HepG2 (cell line): ENCODE data around the gene WDR86. TPM values are rescaled to one million over a fixed set of nuclear protein-coding genes. Genes with fewer than 3 reads are reported as not detected.

Source experiments
- ATAC-seq: fragments of 200-7000 bp; cut with Tn5 transposase; 3 replicates; pipeline ENCODE4 v1.9.1; 2020; ENCODE audit warnings: mild to moderate bottlenecking, moderate library complexity
- BruUV-seq: library from RNA; stranded (reverse); fragments of 400-500 nt; replicated peaks from 2 replicates; lab custom pipeline; 2021; lab: Mats Ljungman, UMichigan
- CTCF ChIA-PET: fragments of 300-600 bp; formaldehyde crosslinking; extraction: SDS; loops from one replicate; lab custom pipeline; 2021; ENCODE audit warnings: low total read pairs, inconsistent platforms, low intra/inter-chr PET ratio; lab: Yijun Ruan, JAX
- POLR2A ChIA-PET: fragments of 350-600 bp; sonication (Branson Sonifier 250); formaldehyde crosslinking; loops from one replicate; lab custom pipeline; 2020; ENCODE audit warnings: antibody characterized with exemption, inconsistent platforms; lab: Yijun Ruan, JAX
- DNase-seq: peaks from one replicate; pipeline ENCODE4 v3.0.0-alpha.2; 2015; ENCODE audit warnings: low spot score
- FAIRE-seq: peaks from 3 replicates; lab custom pipeline; 2011; peaks lifted over from hg19 to GRCh38; lab: Jason Lieb, UNC
- H2AFZ ChIP-seq: one replicate; pipeline ENCODE4 v1.6.1; 2011; ENCODE audit warnings: low read length, inconsistent platforms
- H3K27ac ChIP-seq: fragments of 300-600 bp; 3 replicates; pipeline ENCODE4 v1.8.0; 2011; ENCODE audit warnings: mixed run types, mild to moderate bottlenecking, mixed read lengths, low read length, inconsistent platforms; ENCODE audit not compliant: insufficient read depth; ENCODE audit errors: extremely low read length
- H3K27me3 ChIP-seq, 2 experiments: fragments of 200-600 bp in 1 of 2; 2 replicates in 1 of 2; 3 replicates in 1 of 2; pipeline versions ENCODE4 v1.6.0 to v1.8.0; 2011; ENCODE audit warnings: low read length in 2 of 2, mild to moderate bottlenecking in 2 of 2, moderate library complexity in 2 of 2, inconsistent platforms in 1 of 2; ENCODE audit not compliant: insufficient read depth in 2 of 2, control insufficient read depth in 1 of 2
- H3K36me3 ChIP-seq, 2 experiments: fragments of 200-600 bp in 1 of 2; replicated peaks in 1 of 2; 2 replicates in 1 of 2; 3 replicates in 1 of 2; pipeline versions ENCODE4 v1.5.1 to v1.8.0; 2011; ENCODE audit warnings: low read length in 2 of 2, inconsistent platforms in 1 of 2; ENCODE audit not compliant: insufficient read depth in 2 of 2, control insufficient read depth in 1 of 2
- H3K4me1 ChIP-seq: 2 replicates; pipeline ENCODE4 v1.5.1; 2012; ENCODE audit warnings: low read length, inconsistent platforms; ENCODE audit not compliant: insufficient read depth
- H3K4me2 ChIP-seq: 2 replicates; pipeline ENCODE4 v1.6.0; 2011; ENCODE audit warnings: low read depth, low read length, inconsistent platforms
- H3K4me3 ChIP-seq, 3 experiments: fragments of 200-600 bp in 1 of 3; sonication (generic), shearing (Covaris generic) in 1 of 3; replicated peaks in 1 of 3; 2 replicates each; pipeline ENCODE4 v1.5.1; 2011 to 2016; ENCODE audit warnings: low read length in 3 of 3, inconsistent platforms in 2 of 3, low read depth in 2 of 3, mild to moderate bottlenecking in 2 of 3, control low read depth in 1 of 3, mixed read lengths in 1 of 3; ENCODE audit not compliant: insufficient read depth in 1 of 3
- H3K79me2 ChIP-seq: one replicate; pipeline ENCODE4 v1.6.1; 2011; ENCODE audit warnings: low read length, inconsistent platforms; ENCODE audit not compliant: insufficient read depth
- H3K9ac ChIP-seq: 2 replicates; pipeline ENCODE4 v1.6.0; 2011; ENCODE audit warnings: mild to moderate bottlenecking, low read depth, low read length, inconsistent platforms; ENCODE audit not compliant: insufficient read depth
- H3K9me3 ChIP-seq: 2 replicates; pipeline ENCODE4 v1.5.1; 2012; ENCODE audit warnings: mild to moderate bottlenecking, low read length
- H4K20me1 ChIP-seq: 2 replicates; pipeline ENCODE4 v1.6.0; 2011; ENCODE audit warnings: inconsistent platforms, mild to moderate bottlenecking, low read length, moderate library complexity; ENCODE audit not compliant: insufficient read depth
- ARNT2 ChIP-seq: sonication (generic); formaldehyde crosslinking; IDR thresholded peaks from 2 replicates; pipeline ENCODE4 v1.8.0; 2022; ENCODE audit warnings: mild to moderate bottlenecking, low read depth, missing genetic modification reagents, moderate library complexity
- CENPT ChIP-seq: sonication (generic); formaldehyde crosslinking; IDR thresholded peaks from 2 replicates; pipeline ENCODE4 v1.8.0; 2022; ENCODE audit warnings: low read depth, mild to moderate bottlenecking, moderate library complexity, missing genetic modification reagents
- ETS1 ChIP-seq: sonication (generic); formaldehyde crosslinking; IDR thresholded peaks from 2 replicates; pipeline ENCODE4 v1.4.0; 2020; ENCODE audit warnings: missing genetic modification reagents
- FOSL1 ChIP-seq: sonication (generic); formaldehyde crosslinking; IDR thresholded peaks from 2 replicates; pipeline ENCODE4 v1.9.0; 2021; ENCODE audit warnings: missing genetic modification reagents, borderline replicate concordance
- MAX ChIP-seq: IDR thresholded peaks from 2 replicates; pipeline ENCODE4 v1.6.1; 2012; ENCODE audit warnings: inconsistent platforms
- TGIF2 ChIP-seq: IDR thresholded peaks from 2 replicates; pipeline ENCODE4 v1.6.1; 2016; ENCODE audit warnings: control low read depth, missing compliant biosample characterization
- ZBTB34 ChIP-seq: sonication (generic); formaldehyde crosslinking; IDR thresholded peaks from 2 replicates; pipeline ENCODE4 v1.8.0; 2022; ENCODE audit warnings: mild to moderate bottlenecking, missing genetic modification reagents
- ZNF276 ChIP-seq: sonication (generic); formaldehyde crosslinking; IDR thresholded peaks from 2 replicates; pipeline ENCODE4 v1.4.0; 2020; ENCODE audit warnings: mild to moderate bottlenecking, low read depth, missing genetic modification reagents
- ZNF784 ChIP-seq: sonication (generic); formaldehyde crosslinking; IDR thresholded peaks from 2 replicates; pipeline ENCODE4 v1.5.1; 2020; ENCODE audit warnings: missing genetic modification reagents, mild to moderate bottlenecking, borderline replicate concordance
- ZNF891 ChIP-seq: sonication (generic); formaldehyde crosslinking; IDR thresholded peaks from 2 replicates; pipeline ENCODE4 v1.5.0; 2020; ENCODE audit warnings: mild to moderate bottlenecking, missing genetic modification reagents
- WGBS: methylation state at CpG from one replicate; pipeline ENCODE4 v1.1.6; 2017; ENCODE audit warnings: low lambda C conversion rate; 5-methylcytosine and 5-hydroxymethylcytosine counted together
- in situ Hi-C: cut with HindIII; loops from 2 replicates; pipeline ENCODE4 v1.10.0; 2017; ENCODE audit warnings: low pct_unique_long_range_greater_than_20kb; ENCODE audit not compliant: extremely low pct_ligation_motif_present
- intact Hi-C: fragments of 100-400 bp; cut with micrococcal nuclease; formaldehyde crosslinking; loops from one replicate; pipeline ENCODE4 v1.10.0; 2022; ENCODE audit not compliant: unreplicated experiment
- polyA plus RNA-seq, 8 experiments: library from polyadenylated mRNA; depleted of rRNA in 3 of 8; stranded (reverse) in 7 of 8; unstranded in 1 of 8; fragments of >200 nt; fragmentation: Illumina TruSeq in 4 of 8; extraction: Trizol in 4 of 8; gene quantifications; 2 replicates each; pipeline versions ENCODE4 v1.2.1 to v1.2.3, GENCODE V29; 2011 to 2016; ENCODE audit warnings: low read depth in 4 of 8, missing spikeins in 1 of 8, mixed read lengths in 1 of 8; ENCODE audit not compliant: insufficient read depth in 1 of 8
- total RNA-seq, 5 experiments: library from RNA; depleted of rRNA; stranded (reverse); fragments of >200 nt; fragmentation: Illumina TruSeq; extraction: Trizol; gene quantifications; 2 replicates each; pipeline ENCODE4 v1.2.3, GENCODE V29; 2016; ENCODE audit warnings: low read depth in 1 of 5

The WDR86 gene
- total and polyA plus RNA-seq, 2 of the 13 experiments (the other 11 are each of a cell fraction or from before 2014, with no cell fraction given) = 0.11 to 2.9 TPM

GRCh38 chr7:151405588-151405987 lies 4.2 kb downstream of the WDR86 start:
- Histone ChIP-seq H3K27ac (no peak overlapping the region), H3K4me1 (peaks cover 53% of the 10 kb centered on the region), H4K20me1 (no peaks in the 10 kb centered on the region), H3K27me3 (peaks cover 0 to 53% of the 10 kb centered on the region in 2 experiments), H3K36me3 (no peaks in the 10 kb centered on the region), H3K79me2 (no peaks in the 10 kb centered on the region), H2AFZ (no peak overlapping the region), H3K4me3 (no peak overlapping the region), H3K9me3 (no peaks in the 10 kb centered on the region), H3K4me2 (no peak overlapping the region), H3K9ac (no peak overlapping the region)
- CTCF ChIA-PET = no interaction called here
- in situ Hi-C loops = no loop called here
- TF ChIP-seq ARNT2 (CRISPR knock-in tag) (no peak), ZNF276 (no peak), TGIF2 (CRISPR knock-in tag) (no peak), ZNF891 (CRISPR knock-in tag) (no peak), CENPT (CRISPR knock-in tag) (no peak), FOSL1 (CRISPR knock-in tag) (no peak), ZBTB34 (CRISPR knock-in tag) (no peak), ZNF784 (CRISPR knock-in tag) (no peak), MAX (no peak), ETS1 (CRISPR knock-in tag) (no peak)
- FAIRE-seq = no peak
- 88% methylated on average over 10 of the region's 10 CpGs for WGBS
- ATAC-seq = no peak
- POLR2A ChIA-PET = no interaction called here
- BruUV-seq = no TSS peak
- intact Hi-C loops = loop anchor here (5.0 kb wide), 1 partner anchor 42 kb away; no protein-coding TSS in a partner anchor
- no peak for DNase-seq
